Umbilical cord (tissue), 2 donors: ENCODE data around the gene SERINC2. TPM values are rescaled to one million over a fixed set of nuclear protein-coding genes. Genes with fewer than 3 reads are reported as not detected.

ENCODE experiments used
- DNase-seq: peaks from one replicate; pipeline ENCODE4 v3.0.0-alpha.2; 2015; ENCODE audit warnings: low spot score
- total RNA-seq: library from RNA; depleted of rRNA; stranded (reverse); fragments of >200 nt; gene quantifications from one replicate; pipeline ENCODE4 v1.2.3, GENCODE V29; 2014; ENCODE audit warnings: low replicate concordance; ENCODE audit not compliant: insufficient read depth

SERINC2 gene
- 1.7 TPM for total RNA-seq

- no peak for DNase-seq
Measured at GRCh38 chr1:31412732-31413404, at the start of gene SERINC2. Gene SERINC2 (plus strand): TSS chr1:31413213. CDS start chr1:31413266, 53 bp downstream.

GRCh38 chr1:31364561-31365250, 48.3 kb upstream of the SERINC2 start:
- no peak for DNase-seq

DNA sequence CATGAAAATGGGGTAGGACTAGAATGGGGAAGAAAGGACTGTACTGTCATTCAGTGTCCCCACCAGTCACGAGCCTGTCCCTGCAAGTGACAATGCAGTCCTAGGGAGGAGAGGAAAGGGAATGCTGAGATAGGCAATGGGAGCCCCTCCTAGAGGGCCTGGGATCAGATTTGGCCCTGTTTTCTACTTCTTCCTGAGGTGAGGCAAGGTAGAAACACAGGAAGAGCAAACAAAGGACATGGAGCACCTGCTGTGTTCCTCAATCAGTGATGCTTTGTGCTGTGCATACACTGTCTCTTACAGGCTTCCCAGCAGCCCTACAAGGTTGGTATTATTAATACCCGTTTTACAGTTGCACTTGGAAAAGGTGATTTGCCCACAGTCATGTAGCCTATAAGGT, 46.2 kb upstream of the SERINC2 start:
- no peak for DNase-seq

- DNase-seq: no peak
Measured at GRCh38 chr1:31368611-31369107, 44.4 kb upstream of the SERINC2 start.

- DNase-seq: no peak
Measured at GRCh38 chr1:31370021-31370420, 43.0 kb upstream of the SERINC2 start.

- no peak for DNase-seq
Measured at GRCh38 chr1:31370565-31370964, 42.4 kb upstream of the SERINC2 start.

GRCh38 chr1:31371121-31371959, 41.7 kb upstream of the SERINC2 start:
- peak; percentile 91 for DNase-seq

DNA sequence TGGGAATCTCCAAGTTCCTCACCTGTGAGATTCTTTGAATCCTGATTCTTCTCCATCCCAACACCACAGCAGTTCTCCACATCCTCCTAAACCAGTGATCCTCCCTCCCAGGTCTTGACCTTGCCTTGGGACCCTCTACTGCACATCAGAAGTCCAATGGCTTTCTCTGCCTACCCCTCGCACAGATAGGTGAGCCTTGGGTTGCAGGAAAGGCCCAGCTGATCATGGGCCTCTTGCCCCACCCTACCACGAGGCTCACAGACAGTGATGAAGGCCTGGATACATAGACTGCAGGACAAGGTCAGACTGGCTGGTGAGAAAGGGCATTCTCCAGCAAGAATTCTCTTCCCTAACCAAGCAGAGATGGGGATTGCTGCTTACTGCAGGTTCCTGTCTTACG, 41.0 kb upstream of the SERINC2 start:
- DNase-seq: no peak

- peak; percentile 18 for DNase-seq
Measured at GRCh38 chr1:31372751-31373055, 40.3 kb upstream of the SERINC2 start.

DNA sequence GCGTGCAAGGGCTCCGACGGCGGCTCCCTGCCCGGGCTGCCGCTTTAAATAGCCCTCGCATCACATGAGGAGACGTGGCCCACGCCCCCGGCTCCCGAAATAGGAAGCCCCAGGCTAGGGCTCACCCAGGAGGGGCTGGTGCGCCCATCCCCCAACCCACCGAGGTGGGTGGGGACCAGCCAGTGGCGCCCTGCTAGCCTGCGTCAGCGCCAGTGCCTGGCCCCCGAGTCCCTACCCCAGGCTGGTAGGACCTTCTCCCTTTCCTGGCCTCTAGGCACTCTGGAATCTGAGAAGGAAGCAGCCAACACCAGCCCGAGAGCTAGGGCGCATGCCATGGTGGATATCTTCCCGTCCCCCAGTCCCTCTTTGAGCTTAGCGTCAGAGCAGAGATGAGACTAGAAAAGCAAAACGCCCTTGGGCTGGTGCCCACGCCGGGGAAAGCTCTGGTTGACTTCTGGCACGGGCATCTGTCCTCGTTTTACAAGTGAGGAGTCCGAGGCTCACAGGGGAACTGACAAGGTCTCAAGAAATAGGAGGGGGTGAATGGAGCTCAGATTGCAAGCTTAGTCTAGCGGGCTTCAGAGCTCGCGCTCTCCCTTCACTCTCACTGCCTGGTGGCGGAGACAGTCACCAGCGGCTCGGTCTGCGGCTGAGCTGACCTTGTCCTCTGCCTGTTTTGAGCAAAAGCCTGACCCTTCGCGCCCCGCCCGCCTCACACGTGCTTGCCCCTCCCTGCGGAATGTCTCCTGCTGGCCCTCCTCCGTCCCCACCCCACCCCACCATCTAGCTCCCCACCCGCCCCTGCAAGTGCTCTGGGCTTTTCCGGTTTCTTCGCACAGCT, 39.7 kb upstream of the SERINC2 start, which contains the start of gene FABP3:
Gene FABP3 (minus strand): TSS at position 21 of the 841 bp plus-strand sequence. CDS start 62 bp downstream, outside the sequence.
- peak; percentile 86 for DNase-seq

- DNase-seq: no peak
Measured at GRCh38 chr1:31373897-31374486, 39.0 kb upstream of the SERINC2 start.

DNA sequence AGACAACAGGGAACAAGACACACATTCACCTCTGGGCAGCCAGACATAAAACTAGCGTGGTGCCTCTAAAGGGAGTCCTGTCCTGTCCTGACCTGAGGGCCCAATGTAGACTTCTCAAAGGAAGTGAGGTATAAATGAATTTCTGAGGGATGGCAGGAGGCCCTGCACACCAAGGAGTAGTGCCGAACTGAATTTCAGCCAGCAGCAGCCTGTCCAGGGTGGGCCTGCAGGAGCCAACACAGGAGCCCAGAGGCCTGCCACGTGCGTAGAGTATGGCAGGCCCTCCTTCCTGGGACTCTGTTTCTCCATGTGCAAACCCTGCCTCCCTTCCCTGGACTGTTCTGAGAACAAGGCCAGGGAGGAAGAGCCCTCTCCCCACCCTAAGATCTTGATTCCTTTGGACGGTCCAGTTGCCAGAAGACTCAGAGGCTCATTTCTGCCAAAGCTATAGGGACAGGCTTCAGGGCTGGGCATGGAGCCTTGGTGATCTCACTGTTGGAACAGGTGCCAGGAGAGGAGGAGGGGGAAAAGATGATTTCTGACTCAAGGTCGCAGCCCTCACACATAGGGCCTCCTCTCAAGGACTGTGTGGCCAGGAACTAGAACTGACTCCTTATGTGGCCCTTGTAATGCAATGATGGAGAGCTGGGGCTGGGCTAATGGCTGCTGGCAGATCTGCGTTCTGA, 38.4 kb upstream of the SERINC2 start:
- peak; percentile 82 for DNase-seq

DNA sequence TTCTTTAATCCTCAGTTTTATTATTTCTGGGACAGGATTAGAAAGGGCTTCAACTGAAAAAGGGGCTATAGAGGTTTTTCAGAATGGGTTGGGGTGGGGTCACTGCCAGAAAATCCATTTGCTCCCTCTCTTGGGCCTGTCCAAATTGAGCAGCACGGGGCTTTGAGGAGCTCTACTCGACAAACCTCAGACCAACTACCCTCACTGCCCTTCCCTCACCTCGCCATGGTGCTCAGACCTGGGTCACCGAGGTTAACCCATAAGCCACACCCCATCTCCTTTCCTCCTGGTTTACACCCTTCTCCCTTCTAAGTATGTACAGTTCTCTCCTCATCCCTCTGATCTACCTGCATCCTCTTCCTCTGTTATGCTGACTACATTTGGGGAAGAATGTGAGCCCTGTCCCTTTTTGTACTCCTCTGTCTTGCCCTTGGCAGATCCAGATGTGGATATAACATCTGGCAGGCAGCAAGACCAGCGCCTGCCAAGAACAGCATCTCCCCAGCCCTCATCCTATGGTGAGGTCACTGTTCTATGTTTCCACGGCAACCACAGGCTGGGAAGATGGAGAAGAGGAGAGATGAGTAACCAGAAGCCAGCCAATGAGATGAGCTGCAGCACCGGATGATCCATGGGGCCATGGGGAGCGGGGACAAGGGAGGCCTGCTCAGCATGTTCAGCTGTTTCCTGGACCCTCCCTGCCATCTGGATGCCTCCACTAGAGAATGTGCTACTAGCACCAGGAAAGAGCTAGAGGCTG, 36.5 kb upstream of the SERINC2 start:
- peak; percentile 99 for DNase-seq

DNA sequence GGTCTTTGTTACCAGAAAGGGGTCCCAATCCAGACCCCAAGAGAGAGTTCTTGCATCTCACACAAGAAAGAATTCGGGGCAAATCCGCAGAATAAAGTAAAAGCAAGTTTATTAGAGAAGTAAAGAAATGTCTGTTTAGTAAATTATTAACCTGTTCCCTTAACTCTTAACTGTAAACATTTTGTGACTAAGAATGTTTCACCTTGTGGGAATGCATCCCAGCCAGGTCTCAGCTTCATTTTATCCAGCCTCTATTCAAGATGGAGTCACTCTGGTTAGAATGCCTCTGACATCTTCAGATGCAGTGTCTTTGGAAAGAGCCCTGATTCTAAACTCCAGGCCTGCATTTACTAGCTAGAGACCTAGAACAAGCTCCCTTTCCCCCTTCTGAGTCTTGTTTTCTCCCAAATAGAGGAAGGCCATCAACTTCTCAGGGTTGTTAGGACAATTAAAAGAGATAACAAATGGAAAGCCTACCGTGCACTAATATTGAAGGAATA, 35.6 kb upstream of the SERINC2 start:
- DNase-seq: no peak

DNA sequence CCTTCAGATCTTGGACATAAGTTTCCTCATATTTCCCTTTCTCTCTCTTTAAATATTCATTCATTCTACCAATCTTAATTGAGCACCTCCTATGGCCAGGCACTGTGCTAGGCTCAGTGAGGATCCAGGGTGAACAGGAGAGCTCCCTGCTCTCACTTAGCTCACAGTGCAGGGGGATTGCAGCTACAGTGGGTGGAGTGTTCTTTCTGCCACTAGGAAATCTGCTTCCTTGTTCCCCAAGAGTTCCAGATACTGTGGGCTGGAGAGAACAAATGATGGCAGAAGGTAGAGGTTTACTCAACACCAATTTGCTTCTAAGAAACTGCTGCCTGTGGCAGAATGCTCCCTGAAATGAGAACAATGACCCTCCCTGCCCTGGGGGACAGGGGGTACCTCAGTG, 35.0 kb upstream of the SERINC2 start:
- no peak for DNase-seq

GRCh38 chr1:31380181-31380580, 32.8 kb upstream of the SERINC2 start:
- no peak for DNase-seq

DNA sequence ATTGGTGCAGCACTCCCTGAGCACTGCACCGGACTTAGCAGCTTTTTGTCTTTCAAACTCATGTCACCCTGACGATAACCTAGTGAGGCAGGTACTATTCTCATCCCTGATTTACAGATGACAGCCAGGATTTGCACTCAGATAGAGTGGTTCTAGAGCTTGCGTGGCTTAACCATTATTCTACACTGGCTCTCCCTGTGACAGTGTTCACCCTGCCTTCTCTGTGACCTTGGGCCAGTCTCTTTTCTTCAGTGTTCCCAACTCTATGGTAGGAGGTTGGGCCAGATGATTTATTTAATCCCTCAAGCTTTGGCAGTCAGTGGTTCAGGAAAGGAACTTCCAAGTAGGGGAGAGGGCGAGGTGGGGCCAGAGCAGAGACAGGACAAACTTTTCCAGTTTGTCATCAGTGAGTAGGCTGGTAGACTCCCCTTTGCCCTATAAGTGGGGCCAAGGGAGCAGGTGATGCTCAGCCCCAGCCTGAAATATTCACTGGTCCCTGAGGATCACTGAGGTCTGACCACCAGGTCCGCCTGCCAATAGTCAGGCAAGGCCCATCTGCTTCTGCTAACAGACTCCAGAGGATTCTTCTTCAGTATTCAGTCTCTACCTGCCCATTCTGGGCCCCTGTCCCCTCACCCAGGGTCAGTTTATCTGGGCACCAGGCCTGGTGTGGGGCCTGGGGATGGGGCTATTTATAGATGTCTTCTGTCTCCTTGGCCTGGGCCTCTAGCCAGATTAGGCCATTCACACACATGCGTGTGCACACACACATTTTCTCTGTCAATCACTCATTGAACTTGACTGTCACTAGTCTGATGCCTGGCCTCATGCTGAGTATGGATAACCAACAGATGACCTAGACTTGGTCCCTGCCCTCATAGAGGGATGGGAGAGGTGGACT, 31.4 kb upstream of the SERINC2 start:
- DNase-seq: no peak

DNA sequence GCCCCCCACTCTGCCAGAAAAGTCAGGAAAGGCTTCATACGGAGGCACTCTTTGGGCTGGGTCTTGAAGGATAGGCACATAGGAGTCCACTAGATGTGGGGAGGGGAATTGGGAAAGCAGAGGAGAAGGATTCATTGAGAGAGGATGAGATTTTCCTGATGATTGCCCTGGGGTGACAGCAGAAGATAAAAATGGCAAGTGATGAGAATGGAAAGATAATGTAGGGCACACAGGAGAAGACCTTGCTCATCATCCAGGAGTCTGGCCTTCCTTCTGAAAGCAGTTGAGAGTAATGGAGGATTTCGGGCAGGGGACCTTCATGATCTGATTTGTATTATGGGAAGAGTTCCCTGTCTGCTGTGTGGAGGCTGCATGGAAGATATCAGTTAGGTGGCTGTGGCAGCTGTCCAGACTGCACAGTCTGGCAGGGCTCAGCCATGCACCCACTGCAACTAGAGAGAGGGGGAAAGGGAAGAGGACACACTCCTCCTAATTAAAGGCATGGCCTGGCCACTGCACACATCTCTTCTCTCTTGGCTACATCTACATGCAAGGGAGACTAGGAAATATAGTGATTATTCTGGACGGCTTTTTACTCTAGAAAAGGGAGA, 30.5 kb upstream of the SERINC2 start:
- DNase-seq: no peak
